GM23338 (cell line): ENCODE measurements around the gene TMEM63C. TPM values are rescaled to one million over a fixed set of nuclear protein-coding genes. Genes with fewer than 3 reads are reported as not detected.

Experiments
- ATAC-seq: fragments of 200-7000 bp; cut with Tn5 transposase; 3 replicates; pipeline ENCODE4 v1.9.1; 2020
- DNase-seq: peaks from one replicate; pipeline ENCODE4 v3.0.0-alpha.2; 2015; ENCODE audit warnings: low spot score
- H2AFZ ChIP-seq: fragments of 200-600 bp; sonication (generic); 2 replicates; pipeline ENCODE4 v1.8.0; 2016; ENCODE audit warnings: antibody characterized with exemption, mild to moderate bottlenecking, moderate library complexity
- H3F3A ChIP-seq: fragments of 200-600 bp; sonication (generic); replicated peaks from 2 replicates; pipeline ENCODE4 v1.8.0; 2017; ENCODE audit warnings: antibody characterized with exemption, mixed run types, low read depth
- H3K27ac ChIP-seq: fragments of 200-600 bp; sonication (generic); 2 replicates; pipeline ENCODE4 v1.6.1; 2016; ENCODE audit warnings: low read depth
- H3K27me3 ChIP-seq: fragments of 200-600 bp; sonication (generic); 2 replicates; pipeline ENCODE4 v1.8.0; 2016; ENCODE audit warnings: mild to moderate bottlenecking, mixed run types, moderate library complexity; ENCODE audit not compliant: insufficient read depth
- H3K36me3 ChIP-seq: fragments of 200-600 bp; sonication (generic); 2 replicates; pipeline ENCODE4 v1.8.0; 2016; ENCODE audit warnings: mild to moderate bottlenecking; ENCODE audit not compliant: insufficient read depth
- H3K4me1 ChIP-seq: fragments of 200-600 bp; sonication (generic); 2 replicates; pipeline ENCODE4 v1.8.0; 2016; ENCODE audit warnings: mild to moderate bottlenecking, moderate library complexity; ENCODE audit not compliant: insufficient read depth
- H3K4me2 ChIP-seq: fragments of 200-600 bp; sonication (generic); 2 replicates; pipeline ENCODE4 v1.7.1; 2017; ENCODE audit warnings: mixed run types
- H3K4me3 ChIP-seq: fragments of 200-600 bp; sonication (generic); 2 replicates; pipeline ENCODE4 v1.6.1; 2016; ENCODE audit warnings: mixed run types
- H3K79me2 ChIP-seq: fragments of 200-600 bp; sonication (generic); replicated peaks from 2 replicates; pipeline ENCODE4 v1.8.0; 2017; ENCODE audit warnings: mild to moderate bottlenecking; ENCODE audit not compliant: insufficient read depth
- H3K9me2 ChIP-seq: fragments of 200-600 bp; sonication (generic); 2 replicates; pipeline ENCODE4 v1.8.0; 2017; ENCODE audit not compliant: insufficient read depth
- H4K20me1 ChIP-seq: fragments of 200-600 bp; sonication (generic); replicated peaks from 2 replicates; pipeline ENCODE4 v1.8.0; 2017; ENCODE audit warnings: mild to moderate bottlenecking; ENCODE audit not compliant: insufficient read depth
- H3K27ac Mint-ChIP-seq: 2 replicates; pipeline ENCODE4 v1.8.0; 2020; ENCODE audit warnings: inconsistent platforms, mild to moderate bottlenecking, moderate library complexity, mixed read lengths
- H3K27me3 Mint-ChIP-seq: 3 replicates; pipeline ENCODE4 v1.8.0; 2022; ENCODE audit warnings: low read depth, mild to moderate bottlenecking, moderate library complexity, mixed read lengths, inconsistent platforms; ENCODE audit not compliant: insufficient read depth, poor library complexity
- H3K36me3 Mint-ChIP-seq: 3 replicates; pipeline ENCODE4 v1.8.0; 2021; ENCODE audit warnings: low read depth, mild to moderate bottlenecking, inconsistent platforms, moderate library complexity, mixed read lengths
- H3K4me1 Mint-ChIP-seq: 3 replicates; pipeline ENCODE4 v1.8.0; 2020; ENCODE audit warnings: mild to moderate bottlenecking, inconsistent platforms, mixed read lengths
- H3K4me3 Mint-ChIP-seq: 3 replicates; pipeline ENCODE4 v1.8.0; 2021; ENCODE audit warnings: moderate library complexity, mild to moderate bottlenecking, inconsistent platforms, mixed read lengths
- H3K9me3 Mint-ChIP-seq: 3 replicates; pipeline ENCODE4 v1.8.0; 2020; ENCODE audit warnings: moderate library complexity, mild to moderate bottlenecking, inconsistent platforms, mixed read lengths
- CREB1 ChIP-seq: fragments of 250-450 bp; sonication (Bioruptor Pico); IDR thresholded peaks from 2 replicates; pipeline ENCODE4 v1.5.0; 2020; ENCODE audit warnings: low read depth, mild to moderate bottlenecking, moderate library complexity
- EZH2 ChIP-seq: fragments of 200-600 bp; sonication (generic); IDR thresholded peaks from one replicate; pipeline ENCODE4 v1.8.0; 2017; ENCODE audit warnings: antibody characterized with exemption, mild to moderate bottlenecking, low read depth; ENCODE audit not compliant: unreplicated experiment
- EZH2phosphoT487 ChIP-seq: fragments of 200-600 bp; sonication (generic); IDR thresholded peaks from one replicate; pipeline ENCODE4 v1.8.1; 2018; ENCODE audit warnings: antibody characterized with exemption; ENCODE audit not compliant: unreplicated experiment
- JUNB ChIP-seq: IDR thresholded peaks from one replicate; pipeline ENCODE4 v1.6.1; 2016; ENCODE audit warnings: antibody characterized with exemption; ENCODE audit not compliant: unreplicated experiment
- NANOG ChIP-seq: IDR thresholded peaks from 2 replicates; pipeline ENCODE4 v1.6.1; 2016; ENCODE audit warnings: antibody characterized with exemption, borderline replicate concordance
- POLR2AphosphoS5 ChIP-seq: IDR thresholded peaks from 2 replicates; pipeline ENCODE4 v1.6.1; 2016; ENCODE audit warnings: antibody characterized with exemption, low read depth
- STAT1 ChIP-seq: IDR thresholded peaks from one replicate; pipeline ENCODE4 v1.6.1; 2016; ENCODE audit warnings: antibody characterized with exemption; ENCODE audit not compliant: unreplicated experiment
- ZNF114 ChIP-seq: fragments of 250-450 bp; sonication (Bioruptor Pico); IDR thresholded peaks from 2 replicates; pipeline ENCODE4 v1.5.0; 2020; ENCODE audit warnings: mild to moderate bottlenecking, moderate library complexity
- ZNF331 ChIP-seq: fragments of 250-450 bp; sonication (Bioruptor Pico); IDR thresholded peaks from 2 replicates; pipeline ENCODE4 v1.5.0; 2020; ENCODE audit warnings: low read depth, mild to moderate bottlenecking, moderate library complexity
- polyA plus RNA-seq: library from polyadenylated mRNA; unstranded; fragments of >200 nt; fragmentation: Nextera tagmentation; extraction: Ambion mirVana; gene quantifications from 2 replicates; pipeline ENCODE4 v1.2.1, GENCODE V29; 2016
- total RNA-seq: library from RNA; depleted of rRNA; stranded (reverse); fragments of >200 nt; shearing (Covaris generic); gene quantifications from 2 replicates; pipeline ENCODE4 v1.2.3, GENCODE V29; 2014
- TF ChIP-seq, protein P1 (sequence below): fragments of 250-450 bp; sonication (Bioruptor Pico); IDR thresholded peaks from 2 replicates; pipeline ENCODE4 v1.5.0; 2020; ENCODE audit warnings: mild to moderate bottlenecking, moderate library complexity
- TF ChIP-seq, protein P2 (sequence below), 2 experiments: fragments of 200-600 bp in 1 of 2; sonication (generic) in 1 of 2; conservative IDR thresholded peaks; 2 replicates each; pipeline versions ENCODE4 v1.5.1 to v1.6.1; 2016 to 2017; ENCODE audit warnings: antibody characterized with exemption in 2 of 2, low read depth in 2 of 2, mild to moderate bottlenecking in 2 of 2, moderate library complexity in 1 of 2
- TF ChIP-seq, protein P3 (sequence below): IDR thresholded peaks from one replicate; pipeline ENCODE4 v1.6.1; 2018; ENCODE audit warnings: antibody characterized with exemption; ENCODE audit not compliant: unreplicated experiment
- TF ChIP-seq, protein P4 (sequence below): IDR thresholded peaks from 2 replicates; pipeline ENCODE4 v1.6.1; 2016; ENCODE audit warnings: antibody characterized with exemption

Gene TMEM63C
- total and polyA plus RNA-seq, 2 experiments from 2014 or later, result 2.1 to 6.3 TPM

DNA sequence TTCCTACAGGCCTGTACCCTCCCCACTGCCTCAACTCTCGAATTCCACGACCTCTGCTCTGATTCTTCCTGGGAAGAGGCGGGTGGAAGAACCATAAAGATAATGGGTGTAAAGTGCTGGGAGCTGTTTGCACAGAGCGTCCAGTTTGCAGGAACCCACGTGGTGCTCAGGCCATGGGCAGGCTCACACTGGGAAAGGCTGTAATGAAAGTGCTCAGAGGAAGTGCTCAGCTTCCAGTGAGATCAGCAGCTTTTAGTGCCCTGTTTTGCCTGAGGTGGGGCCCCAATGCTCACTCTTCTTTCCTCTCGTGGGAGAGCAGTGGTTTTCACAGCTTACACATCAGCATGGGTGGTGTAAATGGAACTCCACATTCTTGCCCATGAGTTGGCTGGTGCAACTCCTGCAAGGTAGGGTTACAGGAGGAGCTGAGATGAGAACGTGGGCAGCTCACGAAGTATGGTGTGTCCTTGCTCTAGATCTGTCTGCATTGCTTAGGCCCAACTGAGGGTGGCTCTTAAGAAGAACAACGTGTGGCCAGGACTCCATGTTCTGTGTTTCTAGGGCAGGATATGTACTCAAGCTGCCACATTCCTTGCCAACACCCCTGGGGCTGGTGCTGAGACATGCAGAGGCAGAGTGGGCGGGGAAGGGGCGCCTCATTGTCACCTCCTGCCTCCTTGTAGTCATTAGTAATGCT lies 2.9 kb downstream of the TMEM63C start:
- Mint-ChIP-seq H3K4me3 (no peak overlapping the region), H3K9me3 (no peaks in the 10 kb centered on the region), H3K4me1 (peaks cover 26% of the 10 kb centered on the region), H3K27me3 (peaks cover 27% of the 10 kb centered on the region), H3K27ac (no peak overlapping the region), H3K36me3 (no peaks in the 10 kb centered on the region)
- peaks cover 19% of the 10 kb centered on the region; the same call in 1 of the 2 replicates for H3K4me1 ChIP-seq
- H3K4me2 ChIP-seq, result no peak overlapping the region
- TF ChIP-seq, protein P1, sequence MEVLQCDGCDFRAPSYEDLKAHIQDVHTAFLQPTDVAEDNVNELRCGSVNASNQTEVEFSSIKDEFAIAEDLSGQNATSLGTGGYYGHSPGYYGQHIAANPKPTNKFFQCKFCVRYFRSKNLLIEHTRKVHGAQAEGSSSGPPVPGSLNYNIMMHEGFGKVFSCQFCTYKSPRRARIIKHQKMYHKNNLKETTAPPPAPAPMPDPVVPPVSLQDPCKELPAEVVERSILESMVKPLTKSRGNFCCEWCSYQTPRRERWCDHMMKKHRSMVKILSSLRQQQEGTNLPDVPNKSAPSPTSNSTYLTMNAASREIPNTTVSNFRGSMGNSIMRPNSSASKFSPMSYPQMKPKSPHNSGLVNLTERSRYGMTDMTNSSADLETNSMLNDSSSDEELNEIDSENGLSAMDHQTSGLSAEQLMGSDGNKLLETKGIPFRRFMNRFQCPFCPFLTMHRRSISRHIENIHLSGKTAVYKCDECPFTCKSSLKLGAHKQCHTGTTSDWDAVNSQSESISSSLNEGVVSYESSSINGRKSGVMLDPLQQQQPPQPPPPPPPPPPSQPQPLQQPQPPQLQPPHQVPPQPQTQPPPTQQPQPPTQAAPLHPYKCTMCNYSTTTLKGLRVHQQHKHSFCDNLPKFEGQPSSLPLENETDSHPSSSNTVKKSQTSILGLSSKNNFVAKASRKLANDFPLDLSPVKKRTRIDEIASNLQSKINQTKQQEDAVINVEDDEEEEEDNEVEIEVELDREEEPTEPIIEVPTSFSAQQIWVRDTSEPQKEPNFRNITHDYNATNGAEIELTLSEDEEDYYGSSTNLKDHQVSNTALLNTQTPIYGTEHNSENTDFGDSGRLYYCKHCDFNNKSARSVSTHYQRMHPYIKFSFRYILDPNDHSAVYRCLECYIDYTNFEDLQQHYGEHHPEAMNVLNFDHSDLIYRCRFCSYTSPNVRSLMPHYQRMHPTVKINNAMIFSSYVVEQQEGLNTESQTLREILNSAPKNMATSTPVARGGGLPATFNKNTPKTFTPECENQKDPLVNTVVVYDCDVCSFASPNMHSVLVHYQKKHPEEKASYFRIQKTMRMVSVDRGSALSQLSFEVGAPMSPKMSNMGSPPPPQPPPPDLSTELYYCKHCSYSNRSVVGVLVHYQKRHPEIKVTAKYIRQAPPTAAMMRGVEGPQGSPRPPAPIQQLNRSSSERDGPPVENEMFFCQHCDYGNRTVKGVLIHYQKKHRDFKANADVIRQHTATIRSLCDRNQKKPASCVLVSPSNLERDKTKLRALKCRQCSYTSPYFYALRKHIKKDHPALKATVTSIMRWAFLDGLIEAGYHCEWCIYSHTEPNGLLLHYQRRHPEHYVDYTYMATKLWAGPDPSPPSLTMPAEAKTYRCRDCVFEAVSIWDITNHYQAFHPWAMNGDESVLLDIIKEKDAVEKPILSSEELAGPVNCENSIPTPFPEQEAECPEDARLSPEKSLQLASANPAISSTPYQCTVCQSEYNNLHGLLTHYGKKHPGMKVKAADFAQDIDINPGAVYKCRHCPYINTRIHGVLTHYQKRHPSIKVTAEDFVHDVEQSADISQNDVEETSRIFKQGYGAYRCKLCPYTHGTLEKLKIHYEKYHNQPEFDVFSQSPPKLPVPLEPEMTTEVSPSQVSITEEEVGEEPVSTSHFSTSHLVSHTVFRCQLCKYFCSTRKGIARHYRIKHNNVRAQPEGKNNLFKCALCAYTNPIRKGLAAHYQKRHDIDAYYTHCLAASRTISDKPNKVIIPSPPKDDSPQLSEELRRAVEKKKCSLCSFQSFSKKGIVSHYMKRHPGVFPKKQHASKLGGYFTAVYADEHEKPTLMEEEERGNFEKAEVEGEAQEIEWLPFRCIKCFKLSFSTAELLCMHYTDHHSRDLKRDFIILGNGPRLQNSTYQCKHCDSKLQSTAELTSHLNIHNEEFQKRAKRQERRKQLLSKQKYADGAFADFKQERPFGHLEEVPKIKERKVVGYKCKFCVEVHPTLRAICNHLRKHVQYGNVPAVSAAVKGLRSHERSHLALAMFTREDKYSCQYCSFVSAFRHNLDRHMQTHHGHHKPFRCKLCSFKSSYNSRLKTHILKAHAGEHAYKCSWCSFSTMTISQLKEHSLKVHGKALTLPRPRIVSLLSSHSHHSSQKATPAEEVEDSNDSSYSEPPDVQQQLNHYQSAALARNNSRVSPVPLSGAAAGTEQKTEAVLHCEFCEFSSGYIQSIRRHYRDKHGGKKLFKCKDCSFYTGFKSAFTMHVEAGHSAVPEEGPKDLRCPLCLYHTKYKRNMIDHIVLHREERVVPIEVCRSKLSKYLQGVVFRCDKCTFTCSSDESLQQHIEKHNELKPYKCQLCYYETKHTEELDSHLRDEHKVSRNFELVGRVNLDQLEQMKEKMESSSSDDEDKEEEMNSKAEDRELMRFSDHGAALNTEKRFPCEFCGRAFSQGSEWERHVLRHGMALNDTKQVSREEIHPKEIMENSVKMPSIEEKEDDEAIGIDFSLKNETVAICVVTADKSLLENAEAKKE (CRISPR knock-in tag), result no peak
- TF ChIP-seq EZH2phosphoT487, result no peak
- TF ChIP-seq, protein P2, sequence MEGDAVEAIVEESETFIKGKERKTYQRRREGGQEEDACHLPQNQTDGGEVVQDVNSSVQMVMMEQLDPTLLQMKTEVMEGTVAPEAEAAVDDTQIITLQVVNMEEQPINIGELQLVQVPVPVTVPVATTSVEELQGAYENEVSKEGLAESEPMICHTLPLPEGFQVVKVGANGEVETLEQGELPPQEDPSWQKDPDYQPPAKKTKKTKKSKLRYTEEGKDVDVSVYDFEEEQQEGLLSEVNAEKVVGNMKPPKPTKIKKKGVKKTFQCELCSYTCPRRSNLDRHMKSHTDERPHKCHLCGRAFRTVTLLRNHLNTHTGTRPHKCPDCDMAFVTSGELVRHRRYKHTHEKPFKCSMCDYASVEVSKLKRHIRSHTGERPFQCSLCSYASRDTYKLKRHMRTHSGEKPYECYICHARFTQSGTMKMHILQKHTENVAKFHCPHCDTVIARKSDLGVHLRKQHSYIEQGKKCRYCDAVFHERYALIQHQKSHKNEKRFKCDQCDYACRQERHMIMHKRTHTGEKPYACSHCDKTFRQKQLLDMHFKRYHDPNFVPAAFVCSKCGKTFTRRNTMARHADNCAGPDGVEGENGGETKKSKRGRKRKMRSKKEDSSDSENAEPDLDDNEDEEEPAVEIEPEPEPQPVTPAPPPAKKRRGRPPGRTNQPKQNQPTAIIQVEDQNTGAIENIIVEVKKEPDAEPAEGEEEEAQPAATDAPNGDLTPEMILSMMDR (conservative IDR thresholded peaks at IDR 0.05; ENCODE audit: low read depth in 2 of 2), result no peak
- TF ChIP-seq CREB1 (CRISPR knock-in tag), result no peak
- no peak for TF ChIP-seq ZNF114 (CRISPR knock-in tag)
- TF ChIP-seq, protein P3, sequence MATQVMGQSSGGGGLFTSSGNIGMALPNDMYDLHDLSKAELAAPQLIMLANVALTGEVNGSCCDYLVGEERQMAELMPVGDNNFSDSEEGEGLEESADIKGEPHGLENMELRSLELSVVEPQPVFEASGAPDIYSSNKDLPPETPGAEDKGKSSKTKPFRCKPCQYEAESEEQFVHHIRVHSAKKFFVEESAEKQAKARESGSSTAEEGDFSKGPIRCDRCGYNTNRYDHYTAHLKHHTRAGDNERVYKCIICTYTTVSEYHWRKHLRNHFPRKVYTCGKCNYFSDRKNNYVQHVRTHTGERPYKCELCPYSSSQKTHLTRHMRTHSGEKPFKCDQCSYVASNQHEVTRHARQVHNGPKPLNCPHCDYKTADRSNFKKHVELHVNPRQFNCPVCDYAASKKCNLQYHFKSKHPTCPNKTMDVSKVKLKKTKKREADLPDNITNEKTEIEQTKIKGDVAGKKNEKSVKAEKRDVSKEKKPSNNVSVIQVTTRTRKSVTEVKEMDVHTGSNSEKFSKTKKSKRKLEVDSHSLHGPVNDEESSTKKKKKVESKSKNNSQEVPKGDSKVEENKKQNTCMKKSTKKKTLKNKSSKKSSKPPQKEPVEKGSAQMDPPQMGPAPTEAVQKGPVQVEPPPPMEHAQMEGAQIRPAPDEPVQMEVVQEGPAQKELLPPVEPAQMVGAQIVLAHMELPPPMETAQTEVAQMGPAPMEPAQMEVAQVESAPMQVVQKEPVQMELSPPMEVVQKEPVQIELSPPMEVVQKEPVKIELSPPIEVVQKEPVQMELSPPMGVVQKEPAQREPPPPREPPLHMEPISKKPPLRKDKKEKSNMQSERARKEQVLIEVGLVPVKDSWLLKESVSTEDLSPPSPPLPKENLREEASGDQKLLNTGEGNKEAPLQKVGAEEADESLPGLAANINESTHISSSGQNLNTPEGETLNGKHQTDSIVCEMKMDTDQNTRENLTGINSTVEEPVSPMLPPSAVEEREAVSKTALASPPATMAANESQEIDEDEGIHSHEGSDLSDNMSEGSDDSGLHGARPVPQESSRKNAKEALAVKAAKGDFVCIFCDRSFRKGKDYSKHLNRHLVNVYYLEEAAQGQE, result no peak
- TF ChIP-seq, protein P4, sequence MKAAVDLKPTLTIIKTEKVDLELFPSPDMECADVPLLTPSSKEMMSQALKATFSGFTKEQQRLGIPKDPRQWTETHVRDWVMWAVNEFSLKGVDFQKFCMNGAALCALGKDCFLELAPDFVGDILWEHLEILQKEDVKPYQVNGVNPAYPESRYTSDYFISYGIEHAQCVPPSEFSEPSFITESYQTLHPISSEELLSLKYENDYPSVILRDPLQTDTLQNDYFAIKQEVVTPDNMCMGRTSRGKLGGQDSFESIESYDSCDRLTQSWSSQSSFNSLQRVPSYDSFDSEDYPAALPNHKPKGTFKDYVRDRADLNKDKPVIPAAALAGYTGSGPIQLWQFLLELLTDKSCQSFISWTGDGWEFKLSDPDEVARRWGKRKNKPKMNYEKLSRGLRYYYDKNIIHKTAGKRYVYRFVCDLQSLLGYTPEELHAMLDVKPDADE, result no peak
- TF ChIP-seq EZH2, result no peak
- no peak for TF ChIP-seq ZNF331
- no peak for TF ChIP-seq POLR2AphosphoS5
- TF ChIP-seq NANOG, result no peak
- TF ChIP-seq STAT1, result no peak
- no peak for TF ChIP-seq JUNB
- H4K20me1 ChIP-seq, result no peaks in the 10 kb centered on the region; the same call in 1 of the 2 replicates
- no peaks in the 10 kb centered on the region for H3F3A ChIP-seq
- H3K36me3 ChIP-seq, result no peaks in the 10 kb centered on the region
- ATAC-seq (no peak), DNase-seq (no peak)
- H3K79me2 ChIP-seq, result no peaks in the 10 kb centered on the region
- no peak overlapping the region for H3K27ac ChIP-seq
- H3K9me2 ChIP-seq, result no peaks in the 10 kb centered on the region
- H3K4me3 ChIP-seq, result no peak overlapping the region
- no peaks in the 10 kb centered on the region for H3K27me3 ChIP-seq
- no peak overlapping the region for H2AFZ ChIP-seq
